GM13976 (cell line): ENCODE results near the gene ARCN1.

Experiments used
- DNase-seq: peaks from one replicate; pipeline ENCODE4 v3.0.0; 2012; ENCODE audit warnings: low spot score
- in situ Hi-C: fragments of 300-500 bp; cut with MboI; formaldehyde crosslinking; loops from one replicate; pipeline ENCODE4 v1.12.0; 2022; ENCODE audit warnings: low sequenced_read_pairs, mixed read lengths, inconsistent platforms; ENCODE audit not compliant: unreplicated experiment
- TF ChIP-seq, protein P1 (sequence below): IDR thresholded peaks from 2 replicates; pipeline ENCODE4 v1.5.1; 2012; ENCODE audit warnings: borderline replicate concordance, mild to moderate bottlenecking; ENCODE audit not compliant: insufficient read depth; ENCODE audit errors: extremely low read depth, missing control alignments, control extremely low read depth

ARCN1 gene

DNA sequence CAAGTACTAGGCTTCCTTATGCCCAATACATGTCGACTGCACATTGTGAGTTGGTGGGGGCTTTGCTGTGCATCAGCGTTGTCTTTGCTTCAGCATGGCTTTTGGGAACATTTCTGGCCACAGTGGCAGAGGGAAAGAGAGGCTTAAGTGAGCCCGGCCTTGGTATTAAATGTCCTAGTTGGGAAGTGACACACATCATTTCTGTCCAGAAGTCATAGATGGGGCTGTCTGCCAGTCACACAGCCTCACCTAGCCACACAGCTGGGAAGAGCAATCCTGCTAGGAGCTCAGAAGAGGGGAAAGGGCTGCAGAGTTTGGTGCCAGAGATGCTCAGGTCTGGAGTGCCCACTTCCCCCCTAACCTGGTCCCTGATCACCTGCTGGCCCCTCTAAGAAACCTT is 79.6 kb downstream of the ARCN1 start:
- TF ChIP-seq, protein P1, sequence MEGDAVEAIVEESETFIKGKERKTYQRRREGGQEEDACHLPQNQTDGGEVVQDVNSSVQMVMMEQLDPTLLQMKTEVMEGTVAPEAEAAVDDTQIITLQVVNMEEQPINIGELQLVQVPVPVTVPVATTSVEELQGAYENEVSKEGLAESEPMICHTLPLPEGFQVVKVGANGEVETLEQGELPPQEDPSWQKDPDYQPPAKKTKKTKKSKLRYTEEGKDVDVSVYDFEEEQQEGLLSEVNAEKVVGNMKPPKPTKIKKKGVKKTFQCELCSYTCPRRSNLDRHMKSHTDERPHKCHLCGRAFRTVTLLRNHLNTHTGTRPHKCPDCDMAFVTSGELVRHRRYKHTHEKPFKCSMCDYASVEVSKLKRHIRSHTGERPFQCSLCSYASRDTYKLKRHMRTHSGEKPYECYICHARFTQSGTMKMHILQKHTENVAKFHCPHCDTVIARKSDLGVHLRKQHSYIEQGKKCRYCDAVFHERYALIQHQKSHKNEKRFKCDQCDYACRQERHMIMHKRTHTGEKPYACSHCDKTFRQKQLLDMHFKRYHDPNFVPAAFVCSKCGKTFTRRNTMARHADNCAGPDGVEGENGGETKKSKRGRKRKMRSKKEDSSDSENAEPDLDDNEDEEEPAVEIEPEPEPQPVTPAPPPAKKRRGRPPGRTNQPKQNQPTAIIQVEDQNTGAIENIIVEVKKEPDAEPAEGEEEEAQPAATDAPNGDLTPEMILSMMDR, result no peak
- in situ Hi-C loops, result no loop called here
- no peak for DNase-seq
